Measurements from ENCODE around the gene PHLDB2.

PHLDB2 gene

GRCh38 chr3:111851511-111851954 is 7.5 kb upstream of the PHLDB2 start:
- DNase-seq = no peak

GRCh38 chr3:111852540-111852939 is 6.5 kb upstream of the PHLDB2 start:
- no peak for DNase-seq

- no peak for DNase-seq
These were observed 6.0 kb upstream of the PHLDB2 start for GRCh38 chr3:111853068-111853467.

- no peak for DNase-seq
These were observed 4.1 kb upstream of the PHLDB2 start for GRCh38 chr3:111854990-111855389.

GRCh38 chr3:111856501-111856900 is 2.6 kb upstream of the PHLDB2 start:
- DNase-seq = no peak

GRCh38 chr3:111857474-111857873 is 1.6 kb upstream of the PHLDB2 start:
- no peak for DNase-seq

GRCh38 chr3:111858642-111859041 is 423 bp upstream of the PHLDB2 start:
- DNase-seq = no peak

GRCh38 chr3:111859974-111860859 is 1.2 kb downstream of the PHLDB2 start:
- peak in 4 of 6 experiments; percentile 3 to 48 (median 10) for DNase-seq

- no peak for DNase-seq
These were observed 2.3 kb downstream of the PHLDB2 start for GRCh38 chr3:111861391-111861790.

- DNase-seq = no peak
These were observed 3.4 kb downstream of the PHLDB2 start for GRCh38 chr3:111862415-111862814.

- DNase-seq = no peak
These were observed 3.9 kb downstream of the PHLDB2 start for GRCh38 chr3:111862974-111863373.

GRCh38 chr3:111863942-111864694 is 5.1 kb downstream of the PHLDB2 start:
- DNase-seq = no peak

GRCh38 chr3:111864821-111865656 is 6.0 kb downstream of the PHLDB2 start:
- no peak for DNase-seq

- DNase-seq = no peak
These were observed 8.9 kb downstream of the PHLDB2 start for GRCh38 chr3:111867889-111868426.

- DNase-seq = no peak
These were observed 11.6 kb downstream of the PHLDB2 start for GRCh38 chr3:111870620-111871019.

- DNase-seq = no peak
These were observed 13.0 kb downstream of the PHLDB2 start for GRCh38 chr3:111871809-111872623.

- no peak for DNase-seq
These were observed 13.9 kb downstream of the PHLDB2 start for GRCh38 chr3:111872979-111873378.

- DNase-seq = no peak
These were observed 15.2 kb downstream of the PHLDB2 start for GRCh38 chr3:111874177-111874820.

- DNase-seq = no peak
These were observed 22.4 kb downstream of the PHLDB2 start for GRCh38 chr3:111881480-111881879.

GRCh38 chr3:111882194-111882593 is 23.1 kb downstream of the PHLDB2 start:
- no peak for DNase-seq

- no peak for DNase-seq
These were observed 23.7 kb downstream of the PHLDB2 start for GRCh38 chr3:111882799-111883198.

All from stimulated activated naive CD4-positive, alpha-beta T cell (primary cell).